GM23248 (cell line): ENCODE data around the gene ANO1.

Experiments
- EZH2 ChIP-seq: fragments of 200-600 bp; sonication (generic); IDR thresholded peaks from 2 replicates; pipeline ENCODE4 v1.6.1; 2018; ENCODE audit warnings: antibody characterized with exemption, mild to moderate bottlenecking; ENCODE audit not compliant: insufficient read depth, poor library complexity, severe bottlenecking
- EZH2phosphoT487 ChIP-seq: fragments of 200-600 bp; sonication (generic); IDR thresholded peaks from 2 replicates; pipeline ENCODE4 v1.6.1; 2018; ENCODE audit warnings: antibody characterized with exemption, moderate library complexity, mild to moderate bottlenecking, low read depth; ENCODE audit not compliant: insufficient read depth

- TF ChIP-seq EZH2: no peak
- no peak for TF ChIP-seq EZH2phosphoT487
These were observed 39.5 kb downstream of the ANO1 start for GRCh38 chr11:70117567-70118145.
